H1 (cell line): Measurements from ENCODE around the gene AIG1. TPM values are rescaled to one million over a fixed set of nuclear protein-coding genes. Genes with fewer than 3 reads are reported as not detected.

Source experiments
- CHD7 ChIP-seq: fragments of 300-600 bp; sonication (generic); IDR thresholded peaks from 2 replicates; pipeline ENCODE4 v1.7.1; 2012; ENCODE audit warnings: low read length, moderate library complexity, mild to moderate bottlenecking, inconsistent platforms; ENCODE audit not compliant: insufficient replicate concordance
- EZH2 ChIP-seq: fragments of 200-600 bp; sonication (generic); IDR thresholded peaks from 2 replicates; pipeline ENCODE4 v1.7.1; 2012; ENCODE audit warnings: low read depth, mild to moderate bottlenecking, moderate library complexity, low read length, inconsistent platforms; ENCODE audit not compliant: severe bottlenecking
- TEAD4 ChIP-seq: IDR thresholded peaks from 2 replicates; pipeline ENCODE4 v1.6.1; 2012; ENCODE audit warnings: low read depth, low read length, inconsistent platforms, mixed read lengths
- polyA plus RNA-seq, 7 experiments: library from polyadenylated mRNA; depleted of rRNA in 3 of 7; stranded (reverse) in 5 of 7; unstranded in 2 of 7; fragments of >200 nt in 5 of 7; fragments of 200-250 nt in 2 of 7; gene quantifications; 1 replicate in 5 of 7; 2 replicates in 1 of 7; 4 replicates in 1 of 7; pipeline versions ENCODE4 v1.2.1 to v1.2.3, GENCODE V29; 2011 to 2013; ENCODE audit warnings: missing spikeins in 2 of 7, mixed read lengths in 2 of 7
- total RNA-seq: library from RNA; stranded (reverse); fragmentation: NEBNext Ultra II Directional; extraction: Animal tissue kit (Norgen Biotek cat#: 25700); gene quantifications from 2 replicates; pipeline ENCODE4 v1.2.1, GENCODE V29; 2021

Gene AIG1
- total and polyA plus RNA-seq, 2 of the 8 experiments (the other 6 are each of a cell fraction or from before 2014, with no cell fraction given) = 56.6 to 58.4 TPM

- no peak for TF ChIP-seq CHD7
- TF ChIP-seq EZH2 = no peak
- TF ChIP-seq TEAD4 = no peak
Observed at GRCh38 chr6:143015300-143015706, 45.4 kb upstream of the AIG1 start (continued).
